Activated naive CD4-positive, alpha-beta T cell treated with anti-CD3 and anti-CD28 coated beads, Interleukin-2, amount 50 U/mL, for 16 hours (primary cell): ENCODE results near the gene TWNK.
A peak's percentile ranks its signal among the peaks of the same experiment; 100 is the strongest.
"Not testable (repeated sequence)": the region's sequence is repeated elsewhere in the genome, so short reads cannot be mapped to it uniquely, and the experiment has no call there.

Experiments used
- DNase-seq: peaks from one replicate; pipeline ENCODE4 v3.0.0-alpha.2; 2020

Gene TWNK

GRCh38 chr10:100975397-100975796 lies 11.9 kb upstream of the TWNK start:
- DNase-seq = not testable (repeated sequence)

- no peak for DNase-seq
These were observed 10.4 kb upstream of the TWNK start for GRCh38 chr10:100976906-100977305.

GRCh38 chr10:100977436-100977835 lies 9.9 kb upstream of the TWNK start:
- no peak for DNase-seq

GRCh38 chr10:100978121-100978900 lies 9.0 kb upstream of the TWNK start:
- DNase-seq = no peak

GRCh38 chr10:100978901-100979195 lies 8.5 kb upstream of the TWNK start:
- no peak for DNase-seq

GRCh38 chr10:100979791-100980272 lies 7.5 kb upstream of the TWNK start:
- DNase-seq = no peak

- DNase-seq = no peak
These were observed 7.0 kb upstream of the TWNK start for GRCh38 chr10:100980311-100980710.

- no peak for DNase-seq
These were observed 6.6 kb upstream of the TWNK start for GRCh38 chr10:100980711-100981110.

GRCh38 chr10:100981178-100981772 lies 6.1 kb upstream of the TWNK start:
- DNase-seq = no peak

- DNase-seq = no peak
These were observed 4.2 kb upstream of the TWNK start for GRCh38 chr10:100982916-100983830.

GRCh38 chr10:100983868-100984671 lies 3.3 kb upstream of the TWNK start:
- DNase-seq = no peak

- no peak for DNase-seq
These were observed 2.6 kb upstream of the TWNK start for GRCh38 chr10:100984672-100985177.

GRCh38 chr10:100985336-100985735 lies 2.0 kb upstream of the TWNK start:
- no peak for DNase-seq

GRCh38 chr10:100986623-100986951 lies 756 bp upstream of the TWNK start:
- no peak for DNase-seq

- no peak for DNase-seq
These were observed 324 bp downstream of the TWNK start for GRCh38 chr10:100987685-100988049.

- no peak for DNase-seq
These were observed 823 bp downstream of the TWNK start for GRCh38 chr10:100988166-100988565.

- DNase-seq = no peak
These were observed 1.7 kb downstream of the TWNK start for GRCh38 chr10:100989088-100989487.

- DNase-seq = no peak
These were observed 6.8 kb downstream of the TWNK start for GRCh38 chr10:100993986-100994708.

- no peak for DNase-seq
These were observed 7.8 kb downstream of the TWNK start for GRCh38 chr10:100995181-100995580.

GRCh38 chr10:100996678-100997359 lies 9.5 kb downstream of the TWNK start:
- peak; percentile 50 for DNase-seq
